GM19240 (cell line): ENCODE data around the gene HLA-DOA.

Experiments used
- DNase-seq: peaks from one replicate; pipeline ENCODE4 v3.0.0; 2011; ENCODE audit warnings: low spot score; ENCODE audit not compliant: insufficient read length

HLA-DOA gene

GRCh38 chr6:32967151-32968091 is 42.0 kb downstream of the HLA-DOA start:
- no peak for DNase-seq

DNA sequence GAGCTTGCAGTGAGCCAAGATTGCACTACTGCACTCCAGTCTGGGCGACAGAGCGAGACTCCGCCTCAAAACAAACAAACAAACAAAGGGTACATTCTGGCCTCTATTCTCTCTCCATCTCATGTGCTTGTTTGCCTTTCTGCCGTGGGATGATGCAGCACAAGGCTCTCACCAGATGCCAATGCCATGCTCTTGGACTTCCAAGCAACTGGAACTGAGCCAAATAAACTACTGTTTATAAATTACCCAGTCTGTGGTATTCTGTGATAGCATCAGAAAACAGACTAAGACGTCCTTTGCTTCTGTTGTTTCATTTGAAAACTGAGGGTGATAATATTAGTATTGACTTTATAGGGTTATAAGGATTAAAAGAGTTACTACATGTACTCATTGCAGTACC is 44.6 kb downstream of the HLA-DOA start:
- DNase-seq = no peak

DNA sequence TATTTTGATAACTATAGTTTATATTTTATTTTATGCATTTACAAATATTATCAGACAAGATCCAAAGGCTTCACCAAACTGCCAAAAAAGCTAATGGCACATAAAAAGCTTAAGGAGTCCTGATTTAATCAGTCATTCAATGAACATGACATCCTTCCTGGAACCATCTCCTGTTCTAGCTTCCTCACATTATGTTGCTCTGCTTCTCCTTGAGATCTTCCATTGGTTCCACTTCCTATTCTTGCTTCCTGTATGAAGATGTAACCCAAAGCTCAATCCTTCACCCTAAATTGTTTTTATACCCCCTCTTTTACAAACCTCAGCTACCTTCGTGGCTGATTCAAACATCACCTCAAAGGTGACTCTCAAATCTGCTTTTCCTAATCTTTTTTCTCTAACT is 45.5 kb downstream of the HLA-DOA start:
- no peak for DNase-seq

- no peak for DNase-seq
Observed at GRCh38 chr6:32962213-32962826, 47.1 kb downstream of the HLA-DOA start.

- DNase-seq = no peak
Observed at GRCh38 chr6:32960563-32960962, 48.8 kb downstream of the HLA-DOA start.

DNA sequence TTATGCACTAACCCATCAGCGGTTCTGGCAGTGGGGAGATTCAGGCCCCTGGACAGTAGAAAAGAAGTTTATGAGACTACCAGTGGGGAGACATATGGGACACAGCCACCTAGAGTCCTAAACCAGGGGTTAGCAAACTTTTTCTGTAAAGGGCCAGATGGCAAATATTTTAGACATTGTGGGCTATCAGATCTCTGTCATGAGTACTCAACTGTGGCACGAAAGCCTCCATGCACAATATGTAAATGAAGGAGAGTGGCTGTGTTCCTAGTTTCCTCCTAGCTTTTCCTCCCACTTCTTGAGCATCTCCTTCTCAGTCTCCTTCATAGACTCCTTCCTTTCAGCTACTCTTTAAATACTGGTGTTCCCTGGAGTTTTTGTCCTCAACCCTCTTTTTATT is 53.2 kb downstream of the HLA-DOA start:
- DNase-seq = no peak

DNA sequence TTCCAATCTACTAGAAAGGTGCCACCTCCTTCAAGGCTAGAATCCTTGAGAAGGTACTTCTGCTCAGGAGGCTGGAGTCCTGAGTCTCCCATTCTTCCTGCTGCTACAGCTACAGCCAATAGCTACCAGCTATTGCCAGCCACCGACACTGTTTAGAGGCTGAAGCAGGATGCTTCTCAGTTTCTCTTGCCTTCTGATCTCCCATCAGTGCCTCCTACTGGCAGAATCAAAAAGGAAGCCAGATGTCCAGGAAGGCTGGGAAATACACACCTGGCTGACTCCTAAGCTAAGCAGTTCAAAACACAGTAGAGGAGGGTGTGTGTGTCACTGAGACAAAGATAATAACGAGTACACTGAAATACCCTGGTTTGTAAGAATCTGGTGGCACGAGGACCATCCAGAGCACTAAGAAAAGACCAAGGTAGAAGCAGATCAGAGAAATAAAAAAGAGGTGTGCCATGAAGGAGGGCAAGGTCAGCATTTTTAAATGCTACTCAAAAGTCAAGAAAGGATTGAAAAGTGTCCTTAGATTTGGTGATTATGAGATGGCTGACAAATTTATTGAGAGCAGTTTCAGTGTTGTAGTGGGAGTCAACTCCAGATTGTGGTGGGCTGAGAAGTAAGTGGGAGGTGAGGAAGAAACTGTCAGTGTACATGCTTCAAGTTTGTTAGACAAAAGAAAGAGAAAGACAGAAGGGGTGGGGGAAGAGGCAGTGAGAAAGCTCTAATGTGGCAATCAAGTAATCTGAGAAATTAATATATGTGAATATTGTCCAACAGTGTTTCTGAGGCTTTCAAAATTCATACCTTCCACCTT is 54.2 kb downstream of the HLA-DOA start:
- no peak for DNase-seq

GRCh38 chr6:32954267-32954666 is 55.1 kb downstream of the HLA-DOA start:
- DNase-seq = no peak
